Peyer's patch (tissue), 4 donors: ENCODE measurements around the gene ITGA8. TPM values are rescaled to one million over a fixed set of nuclear protein-coding genes. Genes with fewer than 3 reads are reported as not detected.
"Not testable (repeated sequence)": the region's sequence is repeated elsewhere in the genome, so short reads cannot be mapped to it uniquely, and the experiment has no call there.

Experiments
- DNase-seq, 3 donors: peaks; one replicate each; pipeline ENCODE4 v3.0.0-alpha.2; 2017 to 2019
- H3K27ac ChIP-seq, 4 donors: fragments of 200-600 bp; sonication (generic); one replicate each; pipeline ENCODE4 v1.5.1; 2016 to 2019
- H3K27me3 ChIP-seq, 2 donors: fragments of 200-600 bp; sonication (generic); one replicate each; pipeline ENCODE4 v1.5.1; 2019
- H3K36me3 ChIP-seq, 3 donors: fragments of 200-600 bp; sonication (generic); one replicate each; pipeline ENCODE4 v1.5.1; 2016 to 2019
- H3K4me1 ChIP-seq, 4 donors: fragments of 200-600 bp; sonication (generic); one replicate each; pipeline ENCODE4 v1.5.1; 2016 to 2019
- H3K4me3 ChIP-seq, 4 donors: fragments of 200-600 bp; sonication (generic); 1 replicate in 3 of 4; 2 replicates in 1 of 4; pipeline ENCODE4 v1.5.1; 2016 to 2019; ENCODE audit warnings: mild to moderate bottlenecking in 1 of 4
- H3K9me3 ChIP-seq, 4 donors: fragments of 200-600 bp; sonication (generic); one replicate each; pipeline ENCODE4 v1.5.1; 2016 to 2019; ENCODE audit warnings: mild to moderate bottlenecking in 1 of 4
- CTCF ChIP-seq, 6 experiments: fragments of 450-650 bp in 4 of 6; fragments of 200-600 bp in 2 of 6; sonication (generic) in 1 of 6; IDR thresholded peaks; one replicate each; pipeline ENCODE4 v1.5.1; 2017 to 2019; ENCODE audit warnings: antibody characterized with exemption in 6 of 6, mild to moderate bottlenecking in 3 of 6, moderate library complexity in 1 of 6
- POLR2A ChIP-seq, 2 donors: fragments of 450-650 bp; IDR thresholded peaks; one replicate each; pipeline ENCODE4 v1.5.1; 2017; ENCODE audit warnings: antibody characterized with exemption in 2 of 2, mild to moderate bottlenecking in 2 of 2, moderate library complexity in 2 of 2
- total RNA-seq, 4 donors: library from RNA; depleted of rRNA; stranded (reverse); fragments of >200 nt; gene quantifications; one replicate each; pipeline ENCODE4 v1.1.0, GENCODE V29; 2016

The ITGA8 gene
- 10 to 100 TPM in 1 of 4 donors, 1 to 10 TPM in 3; 2.4 to 13.2 (median 3.9) TPM for total RNA-seq

- Histone ChIP-seq H3K4me1 (no peaks in the 10 kb centered on the region), H3K27me3 (peaks cover 0 to 4% of the 10 kb centered on the region in 2 donors), H3K9me3 (no peaks in the 10 kb centered on the region), H3K36me3 (no peaks in the 10 kb centered on the region), H3K4me3 (peak within 1 kb of the TSS; percentile 30 to 57 (median 45)), H3K27ac (peak within 1 kb of the TSS; percentile 52 to 65 (median 58))
- no peak for TF ChIP-seq POLR2A (IDR thresholded peaks at IDR 0.05)
- TF ChIP-seq CTCF (IDR thresholded peaks at IDR 0.05) = peak in 4 of 6 experiments; percentile 12 to 28 (median 16)
- DNase-seq = no peak
Observed at GRCh38 chr10:15719899-15720634, at the start of gene ITGA8. Gene ITGA8, minus strand, starts transcription at chr10:15719922. Its CDS starts 151 bp downstream, at chr10:15719771.

- TF ChIP-seq POLR2A (IDR thresholded peaks at IDR 0.05) (no peak), CTCF (IDR thresholded peaks at IDR 0.05) (no peak)
- H3K27ac ChIP-seq = no peak overlapping the region
- H3K4me1 ChIP-seq = no peaks in the 10 kb centered on the region
- H3K4me3 ChIP-seq = no peak overlapping the region
- H3K36me3 ChIP-seq = no peaks in the 10 kb centered on the region
- no peak for DNase-seq
- no peaks in the 10 kb centered on the region for H3K9me3 ChIP-seq
- no peaks in the 10 kb centered on the region for H3K27me3 ChIP-seq
Observed at GRCh38 chr10:15764892-15765454, 45.3 kb upstream of the ITGA8 start.

DNA sequence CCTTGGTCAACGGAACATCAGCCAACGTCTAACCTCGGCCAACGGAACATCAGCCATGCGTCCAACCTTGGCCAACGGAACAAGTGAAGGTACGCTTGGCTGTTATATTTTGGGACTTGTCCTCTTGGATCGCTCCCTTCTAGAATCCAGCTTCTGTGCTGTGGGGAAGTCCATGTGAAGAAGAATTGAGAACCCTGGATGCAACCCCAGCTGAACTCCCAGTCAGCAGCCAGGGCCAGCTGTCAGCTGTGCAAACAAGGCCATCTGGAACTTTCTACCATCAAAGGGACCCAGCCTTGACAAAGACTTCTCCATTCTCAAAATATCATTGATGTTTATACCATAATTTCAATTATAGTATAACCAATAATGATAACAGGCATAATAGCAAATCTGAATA is 43.3 kb upstream of the ITGA8 start:
- H3K4me1 ChIP-seq = no peaks in the 10 kb centered on the region
- no peaks in the 10 kb centered on the region for H3K36me3 ChIP-seq
- H3K4me3 ChIP-seq = no peak overlapping the region
- TF ChIP-seq POLR2A (IDR thresholded peaks at IDR 0.05) = no peak
- H3K27me3 ChIP-seq = no peaks in the 10 kb centered on the region
- DNase-seq = no peak
- no peaks in the 10 kb centered on the region for H3K9me3 ChIP-seq
- no peak overlapping the region for H3K27ac ChIP-seq

GRCh38 chr10:15762239-15762638 is 42.5 kb upstream of the ITGA8 start:
- H3K36me3 ChIP-seq, DNase-seq, H3K4me1 ChIP-seq, H3K27me3 ChIP-seq, H3K4me3 ChIP-seq, H3K27ac ChIP-seq, H3K9me3 ChIP-seq: not testable (repeated sequence)

DNA sequence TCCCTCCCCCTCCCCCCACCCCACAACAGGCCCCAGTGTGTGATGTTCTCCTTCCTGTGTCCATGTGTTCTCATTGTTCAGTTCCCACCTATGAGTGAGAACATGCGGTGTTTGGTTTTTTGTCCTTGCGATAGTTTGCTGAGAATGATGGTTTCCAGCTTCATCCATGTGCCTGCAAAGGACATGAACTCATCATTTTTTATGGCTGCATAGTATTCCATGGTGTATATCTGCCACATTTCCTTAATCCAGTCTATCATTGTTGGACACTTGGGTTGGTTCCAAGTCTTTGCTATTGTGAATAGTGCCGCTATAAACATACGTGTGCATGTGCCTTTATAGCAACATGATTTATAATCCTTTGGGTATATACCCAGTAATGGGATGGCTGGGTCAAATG is 41.5 kb upstream of the ITGA8 start:
- not testable (repeated sequence) for H3K36me3 ChIP-seq, H3K4me3 ChIP-seq, H3K4me1 ChIP-seq, H3K27me3 ChIP-seq, H3K27ac ChIP-seq, H3K9me3 ChIP-seq, DNase-seq

DNA sequence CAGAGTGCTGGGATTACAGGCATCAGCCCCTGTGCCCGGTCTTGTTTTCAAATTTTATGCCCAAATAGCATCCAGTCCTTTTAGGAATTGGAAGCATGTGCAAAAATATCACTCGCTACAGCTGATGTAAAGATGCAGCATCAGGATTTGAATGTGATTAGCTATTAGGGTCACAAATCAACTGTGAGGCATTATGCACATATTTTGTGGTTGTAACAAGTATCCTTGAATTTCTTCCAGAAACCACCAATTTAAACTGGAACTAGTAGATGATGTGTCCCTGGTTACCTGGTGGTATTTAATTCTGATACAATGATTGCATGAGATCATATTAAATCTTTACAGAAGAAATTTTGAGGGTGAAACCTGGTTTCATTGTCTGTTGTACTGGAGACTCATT is 41.0 kb upstream of the ITGA8 start:
- Histone ChIP-seq H3K27me3 (no peaks in the 10 kb centered on the region), H3K9me3 (no peaks in the 10 kb centered on the region), H3K4me3 (no peak overlapping the region), H3K36me3 (no peaks in the 10 kb centered on the region), H3K27ac (no peak overlapping the region), H3K4me1 (no peaks in the 10 kb centered on the region)
- DNase-seq = no peak
- TF ChIP-seq CTCF (IDR thresholded peaks at IDR 0.05) (no peak), POLR2A (IDR thresholded peaks at IDR 0.05) (no peak)

- no peaks in the 10 kb centered on the region for H3K27me3 ChIP-seq
- H3K4me3 ChIP-seq = no peak overlapping the region
- TF ChIP-seq POLR2A (IDR thresholded peaks at IDR 0.05) = no peak
- no peak for TF ChIP-seq CTCF (IDR thresholded peaks at IDR 0.05)
- H3K9me3 ChIP-seq = no peaks in the 10 kb centered on the region
- H3K27ac ChIP-seq = no peak overlapping the region
- DNase-seq = no peak
- H3K4me1 ChIP-seq = no peaks in the 10 kb centered on the region
- no peaks in the 10 kb centered on the region for H3K36me3 ChIP-seq
Observed at GRCh38 chr10:15759265-15759664, 39.5 kb upstream of the ITGA8 start.
